MCF 10A (cell line): Measurements from ENCODE around the gene FOXRED2. TPM values are rescaled to one million over a fixed set of nuclear protein-coding genes. Genes with fewer than 3 reads are reported as not detected.
"Not testable (repeated sequence)": the region's sequence is repeated elsewhere in the genome, so short reads cannot be mapped to it uniquely, and the experiment has no call there.

Experiments used
- BruUV-seq: library from RNA; stranded (reverse); fragments of 400-500 nt; replicated peaks from 2 replicates; lab custom pipeline; 2021; lab: Mats Ljungman, UMichigan
- CTCF ChIA-PET: fragments of 300-600 bp; sonication (Branson Sonifier 250); formaldehyde crosslinking; extraction: SDS; loops from one replicate; lab custom pipeline; 2021; ENCODE audit warnings: antibody characterized with exemption, inconsistent platforms; lab: Yijun Ruan, JAX
- POLR2A ChIA-PET: fragments of 300-600, 350-650 bp; sonication (Branson Sonifier 250); formaldehyde crosslinking; extraction: SDS; loops from one replicate; lab custom pipeline; 2020; ENCODE audit warnings: antibody characterized with exemption, inconsistent platforms; lab: Yijun Ruan, JAX
- DNase-seq: peaks from one replicate; pipeline ENCODE4 v3.0.0-alpha.2; 2018; ENCODE audit not compliant: unreplicated experiment
- H3K27ac Mint-ChIP-seq: one replicate; pipeline ENCODE4 v1.8.0; 2022; ENCODE audit warnings: mild to moderate bottlenecking, low read depth, mixed read lengths; ENCODE audit not compliant: unreplicated experiment
- H3K27me3 Mint-ChIP-seq: one replicate; pipeline ENCODE4 v1.8.0; 2022; ENCODE audit warnings: mixed read lengths; ENCODE audit not compliant: insufficient read depth, unreplicated experiment
- H3K36me3 Mint-ChIP-seq: one replicate; pipeline ENCODE4 v1.8.0; 2022; ENCODE audit warnings: mild to moderate bottlenecking, moderate library complexity, mixed read lengths; ENCODE audit not compliant: insufficient read depth, unreplicated experiment
- H3K4me1 Mint-ChIP-seq: one replicate; pipeline ENCODE4 v1.8.0; 2022; ENCODE audit warnings: mixed read lengths; ENCODE audit not compliant: insufficient read depth, unreplicated experiment
- H3K4me3 Mint-ChIP-seq: one replicate; pipeline ENCODE4 v1.8.0; 2022; ENCODE audit warnings: mild to moderate bottlenecking, moderate library complexity, mixed read lengths; ENCODE audit not compliant: unreplicated experiment
- H3K9me3 Mint-ChIP-seq: one replicate; pipeline ENCODE4 v1.8.0; 2022; ENCODE audit warnings: mixed read lengths; ENCODE audit not compliant: unreplicated experiment
- CTCF ChIP-seq: fragments of 200-600 bp; IDR thresholded peaks from one replicate; pipeline ENCODE4 v1.8.0; 2022; ENCODE audit warnings: antibody characterized with exemption, mild to moderate bottlenecking; ENCODE audit not compliant: unreplicated experiment
- intact Hi-C: fragments of 100-400 bp; cut with micrococcal nuclease; formaldehyde crosslinking; loops from 2 replicates; pipeline ENCODE4 v1.14.1; 2022
- total RNA-seq: library from RNA; stranded (reverse); gene quantifications from 2 replicates; pipeline ENCODE4 v1.2.3, GENCODE V29; 2022

The FOXRED2 gene
- total RNA-seq, 1 experiment from 2014 or later: 10.9 TPM

DNA sequence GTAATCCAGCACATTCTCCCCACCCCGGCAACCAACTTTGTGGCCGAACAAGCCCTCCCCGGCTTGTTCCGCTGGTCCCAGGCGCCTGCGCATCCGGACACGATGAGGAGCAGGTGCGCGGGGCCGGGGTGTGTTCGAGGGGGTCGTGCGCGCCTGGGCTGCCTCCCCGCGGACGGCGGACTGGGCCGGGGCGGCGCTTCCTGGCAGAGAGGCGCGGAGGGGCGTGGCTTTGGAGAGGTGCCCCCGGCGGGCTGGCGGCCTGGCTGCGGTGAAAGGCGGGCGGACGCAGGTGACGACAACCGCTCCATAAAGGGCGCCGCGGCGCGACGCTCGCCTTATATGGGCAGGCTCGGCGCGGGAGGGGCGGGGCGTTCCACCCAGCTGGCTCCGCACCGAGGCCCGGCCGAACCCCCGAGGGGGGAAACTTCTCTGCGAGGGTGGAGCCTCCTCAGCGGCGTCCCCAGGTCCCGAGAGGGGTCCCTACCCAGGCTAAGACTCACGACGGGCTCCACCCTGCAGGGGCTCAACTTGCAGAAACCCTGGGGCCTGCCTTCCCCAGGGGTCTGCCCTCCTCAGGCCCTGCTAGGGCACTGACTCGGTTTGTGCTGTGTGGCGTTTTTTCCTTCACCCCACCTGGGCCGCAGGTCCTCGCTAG is 51.8 kb downstream of the FOXRED2 start:
- no peaks in the 10 kb centered on the region for H3K9me3 Mint-ChIP-seq
- POLR2A ChIA-PET: interaction anchor here (1.0 to 1.7 kb wide), 3 partner anchors 9 to 123 kb away, joined by 3 to 6 read pairs (median 3); no protein-coding TSS in a partner anchor
- no peaks in the 10 kb centered on the region for H3K27me3 Mint-ChIP-seq
- no TSS peak for BruUV-seq
- H3K36me3 Mint-ChIP-seq: peaks cover 6% of the 10 kb centered on the region
- intact Hi-C loops: no loop called here
- peak overlapping the region; percentile 35 for H3K4me3 Mint-ChIP-seq
- DNase-seq: peak; percentile 57
- no peak for TF ChIP-seq CTCF
- CTCF ChIA-PET: no interaction called here
- H3K4me1 Mint-ChIP-seq: peaks cover 7% of the 10 kb centered on the region
- H3K27ac Mint-ChIP-seq: no peak overlapping the region

DNA sequence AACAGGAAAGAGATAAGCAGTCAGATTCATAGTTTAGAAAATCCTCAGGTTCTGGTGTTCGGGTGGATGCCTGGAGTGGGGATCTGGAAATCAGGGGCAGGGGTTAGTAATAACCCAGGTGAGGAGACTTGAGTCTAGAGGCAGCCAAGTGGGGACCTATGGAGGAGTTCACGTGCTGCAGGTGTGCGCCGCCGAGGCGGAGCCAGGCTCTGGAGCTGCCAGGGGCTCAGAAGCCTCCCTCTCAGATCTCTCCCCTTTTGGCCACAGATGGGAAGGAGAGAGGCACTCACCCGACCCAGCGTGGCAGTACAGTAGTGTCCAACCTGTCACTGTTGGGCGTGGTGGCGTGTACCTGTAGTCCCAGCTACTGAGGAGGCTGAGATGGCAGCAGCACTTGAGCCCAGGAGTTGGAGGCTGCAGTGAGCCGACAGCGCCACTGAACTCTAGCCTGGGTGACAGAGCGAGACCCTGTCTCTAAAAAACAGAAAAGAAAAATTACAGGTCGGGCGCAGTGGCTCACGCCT is 52.9 kb downstream of the FOXRED2 start:
- POLR2A ChIA-PET: interaction anchor here (0.8 kb wide), 1 partner anchor 12 kb away, joined by 3 read pairs; no protein-coding TSS in a partner anchor
- Mint-ChIP-seq H3K27ac (peak overlapping the region; percentile 67), H3K36me3 (peaks cover 6% of the 10 kb centered on the region), H3K4me1 (peaks cover 7% of the 10 kb centered on the region), H3K9me3 (no peaks in the 10 kb centered on the region), H3K27me3 (no peaks in the 10 kb centered on the region), H3K4me3 (no peak overlapping the region)
- CTCF ChIA-PET: no interaction called here
- intact Hi-C loops: no loop called here
- no TSS peak for BruUV-seq
- no peak for TF ChIP-seq CTCF
- no peak for DNase-seq

GRCh38 chr22:36452978-36453607 is 53.7 kb downstream of the FOXRED2 start:
- H3K4me1 Mint-ChIP-seq, intact Hi-C loops, H3K27ac Mint-ChIP-seq, H3K4me3 Mint-ChIP-seq, H3K36me3 Mint-ChIP-seq, H3K9me3 Mint-ChIP-seq, DNase-seq, H3K27me3 Mint-ChIP-seq, BruUV-seq: not testable (repeated sequence)
- POLR2A ChIA-PET: interaction anchor here (0.8 kb wide), 1 partner anchor 13 kb away, joined by 3 read pairs; no protein-coding TSS in a partner anchor
- CTCF ChIA-PET: interaction anchor here (0.7 kb wide), 1 partner anchor 445 kb away, joined by 4 read pairs; no protein-coding TSS in a partner anchor

GRCh38 chr22:36452250-36452977 is 54.4 kb downstream of the FOXRED2 start:
- POLR2A ChIA-PET: interaction anchor here (0.7 to 1.6 kb wide), 9 partner anchors 11 to 123 kb away, joined by 3 to 7 read pairs (median 4); partner anchors contain the start of gene MYH9
- BruUV-seq: no TSS peak
- peaks cover 6% of the 10 kb centered on the region for H3K36me3 Mint-ChIP-seq
- no peaks in the 10 kb centered on the region for H3K9me3 Mint-ChIP-seq
- CTCF ChIA-PET: interaction anchor here (0.6 to 1.4 kb wide), 5 partner anchors 17 to 445 kb away, joined by 3 to 4 read pairs (median 4); no protein-coding TSS in a partner anchor
- H3K4me3 Mint-ChIP-seq: no peak overlapping the region
- no peaks in the 10 kb centered on the region for H3K27me3 Mint-ChIP-seq
- DNase-seq: no peak
- H3K4me1 Mint-ChIP-seq: peaks cover 7% of the 10 kb centered on the region
- TF ChIP-seq CTCF: no peak
- intact Hi-C loops: no loop called here
- no peak overlapping the region for H3K27ac Mint-ChIP-seq

GRCh38 chr22:36450923-36451322 is 55.9 kb downstream of the FOXRED2 start:
- POLR2A ChIA-PET: interaction anchor here (0.6 to 1.6 kb wide), 8 partner anchors 9 to 122 kb away, joined by 3 to 7 read pairs (median 4); partner anchors contain the start of gene MYH9
- CTCF ChIA-PET: interaction anchor here (1.4 kb wide), 1 partner anchor 150 kb away, joined by 4 read pairs; no protein-coding TSS in a partner anchor
- H3K4me3 Mint-ChIP-seq, DNase-seq, intact Hi-C loops, H3K9me3 Mint-ChIP-seq, H3K4me1 Mint-ChIP-seq, H3K27ac Mint-ChIP-seq, BruUV-seq, H3K36me3 Mint-ChIP-seq, H3K27me3 Mint-ChIP-seq: not testable (repeated sequence)
